Neural cell (in vitro differentiated cells): ENCODE measurements around the gene LETM1. TPM values are rescaled to one million over a fixed set of nuclear protein-coding genes. Genes with fewer than 3 reads are reported as not detected.

Source experiments
- H2AFZ ChIP-seq: fragments of 200-600, 300-800 bp; sonication (generic), shearing (Covaris generic); 2 replicates; pipeline ENCODE4 v1.6.0; 2014; ENCODE audit warnings: low read depth, mild to moderate bottlenecking, antibody characterized with exemption, low read length, moderate library complexity
- H3F3A ChIP-seq: fragments of 200-600 bp; shearing (Covaris generic); 2 replicates; pipeline ENCODE4 v1.6.1; 2016; ENCODE audit warnings: mild to moderate bottlenecking, moderate library complexity, mixed read lengths, antibody characterized with exemption, low read length; ENCODE audit not compliant: insufficient read depth, poor library complexity, severe bottlenecking
- H3K27ac ChIP-seq: fragments of 200-600, 300-800 bp; sonication (generic), shearing (Covaris generic); 2 replicates; pipeline ENCODE4 v1.5.1; 2014; ENCODE audit warnings: mild to moderate bottlenecking, low read length, moderate library complexity
- H3K27me3 ChIP-seq: fragments of 300-800, 200-600 bp; sonication (generic), shearing (Covaris generic); 2 replicates; pipeline ENCODE4 v1.6.0; 2014; ENCODE audit warnings: mild to moderate bottlenecking, low read depth, low read length, moderate library complexity; ENCODE audit not compliant: insufficient read depth
- H3K36me3 ChIP-seq: fragments of 300-800, 200-600 bp; sonication (generic), shearing (Covaris generic); 2 replicates; pipeline ENCODE4 v1.5.1; 2014; ENCODE audit warnings: mild to moderate bottlenecking, antibody characterized with exemption, low read length, moderate library complexity; ENCODE audit not compliant: insufficient read depth
- H3K4me2 ChIP-seq: fragments of 300-800, 200-600 bp; sonication (generic), shearing (Covaris generic); 2 replicates; pipeline ENCODE4 v1.6.0; 2014; ENCODE audit warnings: mild to moderate bottlenecking, low read length
- H3K4me3 ChIP-seq: fragments of 300-800, 200-600 bp; sonication (generic), shearing (Covaris generic); 2 replicates; pipeline ENCODE4 v1.5.1; 2014; ENCODE audit warnings: mild to moderate bottlenecking, low read length, moderate library complexity
- H3K79me2 ChIP-seq: fragments of 200-600 bp; shearing (Covaris generic); replicated peaks from 2 replicates; pipeline ENCODE4 v1.6.0; 2014; ENCODE audit warnings: mild to moderate bottlenecking, low read length, moderate library complexity; ENCODE audit not compliant: insufficient read depth
- H3K9ac ChIP-seq: fragments of 300-800, 200-600 bp; sonication (generic), shearing (Covaris generic); 2 replicates; pipeline ENCODE4 v1.6.1; 2016; ENCODE audit warnings: mild to moderate bottlenecking, low read length, mixed read lengths
- H3K9me2 ChIP-seq: fragments of 200-600 bp; shearing (Covaris generic); 2 replicates; pipeline ENCODE4 v1.6.1; 2016; ENCODE audit warnings: mild to moderate bottlenecking, low read length, mixed read lengths; ENCODE audit not compliant: insufficient read depth
- H3K9me3 ChIP-seq: fragments of 200-600, 300-800 bp; sonication (generic), shearing (Covaris generic); 2 replicates; pipeline ENCODE4 v1.6.1; 2016; ENCODE audit warnings: mild to moderate bottlenecking, mixed run types, low read length, moderate library complexity, mixed read lengths
- H4K20me1 ChIP-seq: fragments of 200-600 bp; shearing (Covaris generic); 2 replicates; pipeline ENCODE4 v1.6.1; 2016; ENCODE audit warnings: mild to moderate bottlenecking, mixed run types; ENCODE audit not compliant: insufficient read depth
- CTCF ChIP-seq: fragments of 450-650 bp; IDR thresholded peaks from 2 replicates; pipeline ENCODE4 v1.5.1; 2014; ENCODE audit warnings: antibody characterized with exemption, mild to moderate bottlenecking, moderate library complexity; ENCODE audit not compliant: poor library complexity, severe bottlenecking
- EP300 ChIP-seq: fragments of 450-650 bp; conservative IDR thresholded peaks from 2 replicates; pipeline ENCODE4 v1.6.1; 2014; ENCODE audit warnings: antibody characterized with exemption, mild to moderate bottlenecking, moderate library complexity; ENCODE audit not compliant: poor library complexity, severe bottlenecking
- EZH2 ChIP-seq: fragments of 200-600, 300-800 bp; shearing (Covaris generic), sonication (generic); IDR thresholded peaks from 2 replicates; pipeline ENCODE4 v1.6.1; 2014; ENCODE audit warnings: antibody characterized with exemption, low read length, borderline replicate concordance, mild to moderate bottlenecking; ENCODE audit not compliant: insufficient read depth, poor library complexity, severe bottlenecking
- MXI1 ChIP-seq: fragments of 450-650 bp; conservative IDR thresholded peaks from 2 replicates; pipeline ENCODE4 v1.6.1; 2014; ENCODE audit warnings: antibody characterized with exemption, mild to moderate bottlenecking; ENCODE audit not compliant: poor library complexity, severe bottlenecking
- POLR2AphosphoS5 ChIP-seq: IDR thresholded peaks from 2 replicates; pipeline ENCODE4 v1.6.1; 2012
- RAD21 ChIP-seq: fragments of 450-650 bp; conservative IDR thresholded peaks from 2 replicates; pipeline ENCODE4 v1.6.1; 2014; ENCODE audit warnings: antibody characterized with exemption, mild to moderate bottlenecking, moderate library complexity
- SMC3 ChIP-seq: fragments of 450-650 bp; conservative IDR thresholded peaks from 2 replicates; pipeline ENCODE4 v1.6.1; 2014; ENCODE audit warnings: antibody characterized with exemption, mild to moderate bottlenecking, moderate library complexity; ENCODE audit not compliant: poor library complexity
- TAF1 ChIP-seq: IDR thresholded peaks from 2 replicates; pipeline ENCODE4 v1.6.1; 2012; ENCODE audit warnings: low read depth
- polyA plus RNA-seq: library from polyadenylated mRNA; depleted of rRNA; stranded (reverse); fragments of >200 nt; gene quantifications from 2 replicates; pipeline ENCODE4 v1.2.3, GENCODE V29; 2014
- TF ChIP-seq, protein P1 (sequence below): IDR thresholded peaks from 2 replicates; pipeline ENCODE4 v1.6.1; 2012; ENCODE audit warnings: borderline replicate concordance

Gene LETM1
- polyA plus RNA-seq, 1 donor from 2014 or later: 38.9 TPM

GRCh38 chr4:1839282-1839681 lies 16.7 kb downstream of the LETM1 start:
- Histone ChIP-seq H3K79me2 (no peaks in the 10 kb centered on the region), H3K36me3 (no peaks in the 10 kb centered on the region)
- TF ChIP-seq EP300: no peak
- TF ChIP-seq POLR2AphosphoS5: no peak
- no peak for TF ChIP-seq MXI1
- TF ChIP-seq, protein P1, sequence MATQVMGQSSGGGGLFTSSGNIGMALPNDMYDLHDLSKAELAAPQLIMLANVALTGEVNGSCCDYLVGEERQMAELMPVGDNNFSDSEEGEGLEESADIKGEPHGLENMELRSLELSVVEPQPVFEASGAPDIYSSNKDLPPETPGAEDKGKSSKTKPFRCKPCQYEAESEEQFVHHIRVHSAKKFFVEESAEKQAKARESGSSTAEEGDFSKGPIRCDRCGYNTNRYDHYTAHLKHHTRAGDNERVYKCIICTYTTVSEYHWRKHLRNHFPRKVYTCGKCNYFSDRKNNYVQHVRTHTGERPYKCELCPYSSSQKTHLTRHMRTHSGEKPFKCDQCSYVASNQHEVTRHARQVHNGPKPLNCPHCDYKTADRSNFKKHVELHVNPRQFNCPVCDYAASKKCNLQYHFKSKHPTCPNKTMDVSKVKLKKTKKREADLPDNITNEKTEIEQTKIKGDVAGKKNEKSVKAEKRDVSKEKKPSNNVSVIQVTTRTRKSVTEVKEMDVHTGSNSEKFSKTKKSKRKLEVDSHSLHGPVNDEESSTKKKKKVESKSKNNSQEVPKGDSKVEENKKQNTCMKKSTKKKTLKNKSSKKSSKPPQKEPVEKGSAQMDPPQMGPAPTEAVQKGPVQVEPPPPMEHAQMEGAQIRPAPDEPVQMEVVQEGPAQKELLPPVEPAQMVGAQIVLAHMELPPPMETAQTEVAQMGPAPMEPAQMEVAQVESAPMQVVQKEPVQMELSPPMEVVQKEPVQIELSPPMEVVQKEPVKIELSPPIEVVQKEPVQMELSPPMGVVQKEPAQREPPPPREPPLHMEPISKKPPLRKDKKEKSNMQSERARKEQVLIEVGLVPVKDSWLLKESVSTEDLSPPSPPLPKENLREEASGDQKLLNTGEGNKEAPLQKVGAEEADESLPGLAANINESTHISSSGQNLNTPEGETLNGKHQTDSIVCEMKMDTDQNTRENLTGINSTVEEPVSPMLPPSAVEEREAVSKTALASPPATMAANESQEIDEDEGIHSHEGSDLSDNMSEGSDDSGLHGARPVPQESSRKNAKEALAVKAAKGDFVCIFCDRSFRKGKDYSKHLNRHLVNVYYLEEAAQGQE: no peak
- TF ChIP-seq EZH2: no peak
- no peak for TF ChIP-seq RAD21
- TF ChIP-seq SMC3: no peak
- TF ChIP-seq TAF1: no peak
- TF ChIP-seq CTCF: no peak

DNA sequence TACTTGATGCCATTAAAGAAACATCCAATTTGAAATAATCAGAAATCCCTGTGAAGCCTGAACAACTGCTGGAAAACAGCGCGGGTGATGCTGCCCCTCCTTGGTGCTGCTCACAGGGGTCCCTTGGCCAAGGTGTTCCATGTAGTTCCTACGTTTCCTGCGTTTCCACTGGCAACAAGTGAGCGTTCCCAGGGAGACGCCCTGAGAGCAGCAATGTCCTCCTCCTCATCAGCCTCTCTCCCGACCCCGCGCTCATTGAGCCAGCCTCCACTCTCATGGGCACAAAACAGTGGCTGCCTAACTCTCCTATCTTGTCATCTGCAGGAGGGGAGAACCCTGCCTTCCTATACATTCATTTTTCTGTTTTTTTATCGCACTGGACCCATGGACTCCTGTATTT lies 18.9 kb downstream of the LETM1 start:
- TF ChIP-seq TAF1: no peak
- no peak for TF ChIP-seq SMC3
- no peak for TF ChIP-seq CTCF
- no peak for TF ChIP-seq MXI1
- TF ChIP-seq, protein P1: no peak
- TF ChIP-seq EP300: no peak
- TF ChIP-seq RAD21: no peak
- TF ChIP-seq POLR2AphosphoS5: no peak
- no peak for TF ChIP-seq EZH2
- H3F3A ChIP-seq: no peaks in the 10 kb centered on the region
- H3K4me2 ChIP-seq: no peak overlapping the region
- no peaks in the 10 kb centered on the region for H3K9me3 ChIP-seq
- no peaks in the 10 kb centered on the region for H3K27me3 ChIP-seq
- H3K36me3 ChIP-seq: no peaks in the 10 kb centered on the region
- no peak overlapping the region for H3K27ac ChIP-seq
- no peak overlapping the region for H3K9ac ChIP-seq
- no peak overlapping the region for H2AFZ ChIP-seq
- H3K9me2 ChIP-seq: no peaks in the 10 kb centered on the region
- H3K79me2 ChIP-seq: no peaks in the 10 kb centered on the region
- H4K20me1 ChIP-seq: no peaks in the 10 kb centered on the region
- H3K4me3 ChIP-seq: no peak overlapping the region

More at GRCh38 chr4:1839282-1839681, 16.7 kb downstream of the LETM1 start:
- H3K27me3 ChIP-seq: no peaks in the 10 kb centered on the region
- no peak overlapping the region for H2AFZ ChIP-seq
- H3K9me3 ChIP-seq: no peaks in the 10 kb centered on the region
- no peaks in the 10 kb centered on the region for H4K20me1 ChIP-seq
- no peak overlapping the region for H3K4me2 ChIP-seq
- no peak overlapping the region for H3K9ac ChIP-seq
- no peak overlapping the region for H3K27ac ChIP-seq
- H3F3A ChIP-seq: no peaks in the 10 kb centered on the region
- H3K9me2 ChIP-seq: no peaks in the 10 kb centered on the region
- no peak overlapping the region for H3K4me3 ChIP-seq
